Omental fat pad (tissue), 4 donors: ENCODE measurements around the gene EXPH5. TPM values are rescaled to one million over a fixed set of nuclear protein-coding genes. Genes with fewer than 3 reads are reported as not detected.

Experiments used
- ATAC-seq: fragments of 150-250 bp; one replicate; pipeline ENCODE4 v1.9.1; 2016; ENCODE audit warnings: mild to moderate bottlenecking, moderate library complexity; ENCODE audit not compliant: low FRiP score
- DNase-seq: peaks from one replicate; pipeline ENCODE4 v3.0.0-alpha.2; 2019; ENCODE audit warnings: low spot score
- CTCF ChIP-seq, 3 donors: fragments of 450-650 bp; IDR thresholded peaks; one replicate each; pipeline ENCODE4 v1.5.1; 2016 to 2017; ENCODE audit warnings: antibody characterized with exemption in 3 of 3, mild to moderate bottlenecking in 3 of 3, moderate library complexity in 2 of 3
- total RNA-seq, 4 donors: library from RNA; depleted of rRNA; stranded (reverse); fragments of >200 nt; gene quantifications; one replicate each; pipeline ENCODE4 v1.1.0, GENCODE V29; 2016

The EXPH5 gene
- total RNA-seq, 4 donors from 2014 or later, result 0.32 to 1.8 (median 0.71) TPM

GRCh38 chr11:108551651-108552462 lies 41.7 kb downstream of the EXPH5 start:
- TF ChIP-seq CTCF (IDR thresholded peaks at IDR 0.05), result no peak
- ATAC-seq (no peak), DNase-seq (no peak)

GRCh38 chr11:108549319-108549885 lies 44.2 kb downstream of the EXPH5 start:
- ATAC-seq (no peak), DNase-seq (no peak)
- TF ChIP-seq CTCF (IDR thresholded peaks at IDR 0.05), result no peak

GRCh38 chr11:108545909-108546501 lies 47.6 kb downstream of the EXPH5 start:
- ATAC-seq (no peak), DNase-seq (no peak)
- no peak for TF ChIP-seq CTCF (IDR thresholded peaks at IDR 0.05)

GRCh38 chr11:108543316-108543964 lies 50.1 kb downstream of the EXPH5 start:
- ATAC-seq, result no peak
- DNase-seq, result no peak
- no peak for TF ChIP-seq CTCF (IDR thresholded peaks at IDR 0.05)

GRCh38 chr11:108541531-108541930 lies 52.0 kb downstream of the EXPH5 start:
- DNase-seq, result no peak
- no peak for ATAC-seq
- no peak for TF ChIP-seq CTCF (IDR thresholded peaks at IDR 0.05)

- ATAC-seq, result no peak
- TF ChIP-seq CTCF (IDR thresholded peaks at IDR 0.05), result no peak
- no peak for DNase-seq
These were observed 55.1 kb downstream of the EXPH5 start for GRCh38 chr11:108538502-108538901.
